Loucy (cell line): ENCODE measurements around the gene ABCA9.

Experiments
- CTCF ChIP-seq: fragments of 200-600 bp; sonication (generic); conservative IDR thresholded peaks from 2 replicates; pipeline ENCODE4 v1.5.1; 2014; ENCODE audit warnings: mild to moderate bottlenecking, antibody characterized with exemption, low read length
- EZH2phosphoT487 ChIP-seq: fragments of 200-600 bp; IDR thresholded peaks from 2 replicates; pipeline ENCODE4 v1.6.1; 2018; ENCODE audit warnings: antibody characterized with exemption, mild to moderate bottlenecking, moderate library complexity, borderline replicate concordance

GRCh38 chr17:68927516-68927915 is 133.2 kb downstream of the ABCA9 start:
- TF ChIP-seq CTCF (no peak), EZH2phosphoT487 (no peak)
